NCI-H2171 treated with DMSO at 0.1 percent for 48 hours (cell line): ENCODE measurements around the gene OLFML2B.
A peak's percentile ranks its signal among the peaks of the same experiment; 100 is the strongest.

Experiments
- DNase-seq: peaks from one replicate; lab custom pipeline; 2025; lab: John Stamatoyannopoulos, UW

Gene OLFML2B

GRCh38 chr1:162006081-162006480 is 17.6 kb downstream of the OLFML2B start:
- no peak for DNase-seq

GRCh38 chr1:162004441-162004950 is 19.2 kb downstream of the OLFML2B start:
- DNase-seq: no peak

GRCh38 chr1:162003830-162004215 is 19.8 kb downstream of the OLFML2B start:
- peak; percentile 91 for DNase-seq

GRCh38 chr1:162003061-162003829 is 20.4 kb downstream of the OLFML2B start:
- no peak for DNase-seq

- no peak for DNase-seq
These were observed 23.6 kb downstream of the OLFML2B start for GRCh38 chr1:162000053-162000420.

- no peak for DNase-seq
These were observed 24.2 kb downstream of the OLFML2B start for GRCh38 chr1:161999301-162000052.

- DNase-seq: no peak
These were observed 24.9 kb downstream of the OLFML2B start for GRCh38 chr1:161998811-161999210.

GRCh38 chr1:161997152-161997551 is 26.5 kb downstream of the OLFML2B start:
- DNase-seq: no peak

GRCh38 chr1:161994175-161994668 is 29.4 kb downstream of the OLFML2B start:
- DNase-seq: no peak

- DNase-seq: no peak
These were observed 30.1 kb downstream of the OLFML2B start for GRCh38 chr1:161993576-161993975.

GRCh38 chr1:161989786-161990185 is 33.9 kb downstream of the OLFML2B start:
- no peak for DNase-seq

GRCh38 chr1:161989108-161989507 is 34.6 kb downstream of the OLFML2B start:
- DNase-seq: no peak

GRCh38 chr1:161988413-161988812 is 35.3 kb downstream of the OLFML2B start:
- no peak for DNase-seq

GRCh38 chr1:161987872-161988271 is 35.8 kb downstream of the OLFML2B start:
- no peak for DNase-seq

GRCh38 chr1:161987303-161987702 is 36.4 kb downstream of the OLFML2B start:
- DNase-seq: no peak

- no peak for DNase-seq
These were observed 37.3 kb downstream of the OLFML2B start for GRCh38 chr1:161986328-161986727.

GRCh38 chr1:161985301-161985822 is 38.3 kb downstream of the OLFML2B start:
- no peak for DNase-seq

GRCh38 chr1:161983725-161984124 is 39.9 kb downstream of the OLFML2B start:
- DNase-seq: no peak

GRCh38 chr1:161982917-161983316 is 40.8 kb downstream of the OLFML2B start:
- DNase-seq: no peak

- DNase-seq: no peak
These were observed 41.2 kb downstream of the OLFML2B start for GRCh38 chr1:161982507-161982895.

- DNase-seq: no peak
These were observed 41.7 kb downstream of the OLFML2B start for GRCh38 chr1:161981735-161982506.

GRCh38 chr1:161981126-161981525 is 42.5 kb downstream of the OLFML2B start:
- no peak for DNase-seq
